OCI-LY3 (cell line): ENCODE measurements around the gene ASIC3.

Experiments used
- CTCF ChIP-seq: fragments of 200-600, 300-600 bp; sonication (generic); IDR thresholded peaks from 2 replicates; pipeline ENCODE4 v1.5.1; 2014; ENCODE audit warnings: antibody characterized with exemption, low read length, low read depth
- EZH2phosphoT487 ChIP-seq: fragments of 200-600 bp; shearing (Covaris generic); IDR thresholded peaks from 2 replicates; pipeline ENCODE4 v1.6.1; 2018; ENCODE audit warnings: antibody characterized with exemption, mixed run types, low read depth

- TF ChIP-seq CTCF (no peak), EZH2phosphoT487 (no peak)
Measured at GRCh38 chr7:151040616-151041375, 7.5 kb upstream of the ASIC3 start.
